NCI-H524 (cell line): ENCODE data around the gene PDE4D.
A peak's percentile ranks its signal among the peaks of the same experiment; 100 is the strongest.

ENCODE experiments used
- DNase-seq, 2 experiments: peaks; one replicate each; lab custom pipeline; 2025; lab: John Stamatoyannopoulos, UW

PDE4D gene

DNA sequence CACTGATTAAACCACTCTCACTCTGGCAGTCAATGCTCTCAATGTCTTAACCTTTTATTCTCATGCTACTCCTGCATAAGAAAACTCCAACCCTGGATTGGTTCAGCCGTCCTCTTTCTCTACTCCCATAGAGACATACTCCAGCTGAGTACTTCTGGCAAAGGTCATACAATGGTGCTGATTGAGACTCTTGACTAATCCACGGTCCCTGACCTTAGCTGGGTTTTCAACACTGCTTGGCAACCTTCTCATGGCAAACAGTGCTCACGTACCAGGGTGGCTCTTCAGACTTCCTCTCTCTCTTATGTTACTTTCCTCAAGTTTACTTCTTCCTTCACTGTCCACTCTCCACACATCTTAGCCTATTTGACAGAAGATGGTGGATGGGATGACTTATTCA, 963.0 kb downstream of the PDE4D start:
- no peak for DNase-seq

DNA sequence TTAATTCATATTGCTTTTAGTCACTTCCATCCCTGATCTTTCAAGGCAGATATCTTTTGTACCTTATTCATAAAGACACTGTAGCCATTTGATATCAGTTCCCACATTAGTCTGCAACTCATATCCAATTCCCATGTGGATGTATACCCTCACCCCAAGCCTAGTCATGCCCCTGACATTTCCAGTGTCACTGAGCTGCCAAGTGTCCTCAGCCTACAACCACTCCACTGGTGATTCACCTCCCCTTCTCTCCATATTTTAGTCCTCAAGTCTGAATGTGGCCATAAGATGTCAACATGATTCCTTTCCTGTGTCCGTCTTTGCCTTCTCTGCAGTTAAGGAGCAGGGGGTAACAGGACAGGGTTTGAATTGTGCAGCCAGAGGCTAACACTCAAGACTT, 963.8 kb downstream of the PDE4D start:
- DNase-seq: no peak

DNA sequence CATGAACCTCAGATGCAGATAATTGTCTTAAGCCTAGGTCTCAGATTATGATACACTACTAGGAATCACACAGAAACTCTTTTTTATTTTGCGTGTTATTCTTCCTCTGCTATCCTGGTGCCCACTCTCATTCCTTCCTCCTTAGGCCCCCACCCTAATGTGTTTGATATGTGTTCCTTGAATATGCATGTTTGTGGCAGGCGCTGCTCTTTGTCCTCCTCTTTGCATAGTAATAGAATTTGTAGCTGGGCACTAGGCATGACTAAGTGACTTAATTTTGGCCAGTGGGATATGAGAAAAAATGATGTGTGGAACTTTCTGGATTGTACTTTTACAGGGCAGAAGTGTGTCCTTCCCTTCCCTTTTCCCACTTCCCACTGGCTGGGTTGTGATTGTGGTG, 965.6 kb downstream of the PDE4D start:
- DNase-seq: no peak

DNA sequence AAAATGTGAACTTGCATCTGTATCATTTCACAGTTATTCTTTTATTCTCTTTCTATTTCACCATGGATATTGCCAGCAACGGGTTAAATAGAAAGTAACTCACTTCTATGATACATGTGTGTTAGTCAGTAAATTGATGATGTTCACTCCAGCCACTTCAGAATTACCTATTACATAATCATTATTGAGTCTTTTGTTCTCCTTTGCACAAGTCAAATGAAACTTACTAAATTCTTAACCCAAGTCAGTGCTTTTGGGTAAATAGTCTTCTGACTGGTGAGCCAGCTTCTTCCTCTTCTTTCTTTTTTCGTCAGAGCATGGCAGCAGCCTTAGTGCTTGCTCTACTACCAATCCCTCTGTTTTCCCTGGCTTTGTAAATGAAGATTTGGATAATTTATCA, 966.3 kb downstream of the PDE4D start:
- no peak for DNase-seq

DNA sequence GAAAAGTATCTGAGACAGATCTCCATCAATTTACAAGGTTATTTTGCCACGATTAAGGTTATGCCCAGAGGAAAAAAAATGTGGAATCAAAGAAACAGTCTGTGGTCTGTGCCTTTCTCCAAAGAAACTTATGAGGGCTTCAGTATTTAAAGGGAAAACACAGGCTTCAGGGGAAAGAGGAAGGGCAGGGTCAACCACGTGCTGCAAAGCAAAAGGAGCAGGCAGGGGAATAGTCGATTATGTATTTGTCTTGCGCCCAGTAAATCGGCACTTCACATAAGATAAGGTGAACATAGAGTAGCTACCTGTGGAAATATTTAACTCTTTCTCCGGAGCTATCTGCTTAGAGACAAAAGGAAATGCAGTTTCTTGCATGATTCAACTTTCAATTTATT, 967.0 kb downstream of the PDE4D start:
- DNase-seq: no peak

DNA sequence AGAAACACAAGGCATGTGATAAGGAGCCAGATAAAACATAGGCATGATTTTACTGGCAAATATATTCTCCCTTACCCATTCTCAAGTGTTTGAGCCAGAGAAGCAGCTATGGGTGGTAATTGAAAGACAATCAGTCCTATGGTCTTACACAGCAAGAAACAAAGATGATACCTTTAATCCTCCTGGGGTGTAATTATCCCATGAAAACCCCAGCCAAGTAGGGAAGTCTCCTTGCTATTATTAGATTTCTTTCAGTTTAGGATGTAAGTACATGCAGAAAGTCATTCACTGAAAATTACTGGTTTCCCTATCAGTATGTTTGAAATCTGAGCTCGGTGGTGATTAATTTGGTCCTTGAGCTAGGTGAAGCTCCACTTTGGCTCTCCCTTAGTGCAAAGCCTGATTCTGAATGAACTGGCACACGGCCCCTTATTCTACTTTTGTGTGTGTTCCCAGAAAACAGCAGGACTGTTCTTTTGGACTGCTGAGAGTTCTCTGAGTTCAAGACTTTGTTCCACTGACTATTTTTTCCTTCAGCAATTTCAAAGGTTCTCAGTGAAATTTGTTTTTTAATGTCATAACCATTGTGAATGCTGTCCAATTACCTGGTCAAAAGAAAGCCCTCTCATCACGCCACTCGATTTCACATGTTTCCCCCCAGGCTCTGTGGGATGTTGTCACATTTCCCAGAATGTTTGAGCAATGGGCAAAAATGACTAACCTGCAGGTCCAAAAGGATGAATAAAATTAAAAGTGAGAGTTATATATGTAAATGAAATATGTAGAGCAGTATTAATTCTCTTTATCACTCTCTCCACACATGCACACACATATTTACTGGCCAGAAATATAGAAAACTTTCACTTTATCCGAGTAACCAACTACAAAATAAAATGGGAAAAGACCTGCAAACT, 967.6 kb downstream of the PDE4D start:
- peak; percentile 79 to 91 for DNase-seq

DNA sequence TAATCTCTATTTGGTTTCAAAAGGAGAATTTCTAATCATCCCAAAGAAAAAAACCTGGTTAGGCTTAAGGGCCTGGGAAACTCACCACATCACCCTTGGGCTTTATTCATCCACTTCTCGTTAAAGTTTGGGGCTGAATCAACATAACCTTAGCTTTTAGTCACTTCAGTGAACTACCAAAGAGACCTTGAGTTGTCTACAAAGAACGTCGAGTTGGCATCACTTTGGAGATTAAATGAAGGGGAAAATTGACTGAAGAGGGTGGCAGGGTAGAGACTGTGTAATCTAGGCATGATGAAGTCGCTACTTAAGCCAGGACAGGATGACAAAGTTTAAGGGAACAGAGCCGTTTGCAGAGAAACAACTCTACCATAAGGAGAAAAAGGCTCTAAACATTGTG, 969.2 kb downstream of the PDE4D start:
- no peak for DNase-seq

DNA sequence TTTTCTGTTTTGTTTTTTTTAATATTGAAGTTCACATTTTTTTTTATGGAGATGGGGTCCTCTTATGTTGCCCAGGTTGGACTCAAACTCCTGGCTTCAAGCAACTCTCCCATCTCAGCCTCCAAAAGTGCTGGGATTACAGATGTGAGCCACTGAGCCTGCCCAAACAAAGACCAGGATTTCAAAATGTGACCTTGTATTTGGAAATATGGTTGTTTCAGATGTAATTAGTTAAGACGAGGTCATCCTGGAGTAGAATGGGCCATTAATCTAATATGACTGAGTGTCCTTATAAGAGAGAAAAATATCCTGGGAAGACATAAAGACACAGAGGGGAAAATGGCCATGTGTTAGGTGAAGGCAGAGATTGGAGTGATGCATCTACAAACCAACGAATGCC, 970.2 kb downstream of the PDE4D start:
- no peak for DNase-seq

DNA sequence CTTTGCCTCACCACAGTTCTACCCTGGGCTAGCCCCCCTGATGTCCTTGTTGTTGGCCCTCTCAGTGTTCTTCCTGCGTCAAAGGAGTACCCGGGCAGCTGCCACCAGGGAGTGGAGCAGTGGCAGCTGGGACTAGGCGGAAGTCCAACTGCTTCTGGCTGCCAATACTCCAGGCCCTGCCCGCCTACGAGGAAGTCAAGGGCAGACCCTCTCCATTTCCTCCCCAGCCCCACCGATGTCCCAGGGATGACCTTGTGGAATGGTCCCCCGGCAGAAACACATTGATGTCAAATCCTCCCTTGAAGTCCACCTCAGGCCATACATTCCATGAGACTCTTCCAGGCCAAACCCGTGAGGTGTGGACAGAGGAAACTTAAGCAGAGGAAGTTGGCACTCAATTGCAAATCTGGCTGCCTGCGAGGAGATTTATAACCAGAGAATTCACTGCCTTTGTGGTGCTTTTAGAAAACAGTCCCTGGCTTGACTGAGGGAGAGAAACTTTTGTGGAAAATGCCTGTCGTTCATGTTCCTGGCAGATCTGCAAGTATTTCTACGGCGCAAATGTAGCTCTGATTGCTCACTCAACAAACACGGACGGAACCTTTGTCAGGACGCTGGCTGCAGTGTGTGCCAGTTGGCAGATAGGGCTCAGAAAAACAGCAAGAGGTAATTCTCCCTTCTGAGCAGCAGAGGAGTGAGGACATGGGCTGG, 970.9 kb downstream of the PDE4D start:
- DNase-seq: no peak

DNA sequence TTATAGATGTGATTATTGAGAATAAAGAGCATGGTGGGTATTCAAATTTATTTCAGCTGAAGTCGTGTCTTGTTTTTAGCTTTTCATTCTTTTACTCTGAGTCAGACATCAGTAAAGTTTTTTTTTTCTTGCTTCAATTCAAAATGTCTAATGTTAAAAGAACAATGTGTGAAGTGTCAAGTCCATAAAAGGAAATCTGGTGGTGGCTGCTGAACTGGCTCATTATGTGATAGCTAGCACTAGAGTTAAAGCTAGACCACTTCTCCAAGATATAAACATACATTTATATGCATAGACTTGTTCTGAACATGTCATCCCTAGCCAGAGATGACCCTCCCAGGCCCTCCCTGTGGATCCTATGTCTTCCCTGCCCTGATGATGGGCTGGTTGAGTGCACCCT, 972.4 kb downstream of the PDE4D start:
- DNase-seq: no peak

DNA sequence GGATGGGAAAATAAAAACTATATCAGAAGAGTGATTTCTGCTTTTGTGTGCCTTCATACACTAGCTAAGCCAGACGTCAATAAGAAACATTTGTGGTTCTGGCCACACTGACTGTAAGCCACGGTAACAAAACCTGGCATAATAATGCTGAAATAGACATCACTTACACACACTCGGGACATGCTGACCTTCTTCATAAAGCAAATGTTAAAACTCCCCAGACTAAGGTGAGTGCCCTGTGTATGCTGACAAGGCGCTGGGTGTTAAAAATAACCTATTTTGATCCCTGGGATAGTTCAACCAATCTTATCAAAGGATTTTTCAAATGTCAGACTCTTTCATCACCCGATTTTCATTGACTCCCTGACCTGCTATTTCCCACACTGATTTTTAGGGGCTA, 973.7 kb downstream of the PDE4D start:
- DNase-seq: no peak
